Liver (tissue), 9 donors: ENCODE measurements around the gene ALDH1A1. TPM values are rescaled to one million over a fixed set of nuclear protein-coding genes. Genes with fewer than 3 reads are reported as not detected.

Source experiments
- DNase-seq: peaks from one replicate; pipeline ENCODE4 v3.0.0-alpha.2; 2017; ENCODE audit warnings: low spot score
- H3K27ac ChIP-seq, 2 donors: one replicate each; pipeline ENCODE4 v1.7.0; 2013; ENCODE audit warnings: inconsistent platforms in 2 of 2, low read length in 2 of 2, control low read depth in 1 of 2, low read depth in 1 of 2, mild to moderate bottlenecking in 1 of 2
- H3K27me3 ChIP-seq, 4 donors: one replicate each; pipeline versions ENCODE4 v1.6.1 to v1.7.0; 2013; ENCODE audit warnings: low read length in 3 of 4, inconsistent platforms in 1 of 4, mild to moderate bottlenecking in 1 of 4, moderate library complexity in 1 of 4; ENCODE audit not compliant: control insufficient read depth in 4 of 4, insufficient read depth in 4 of 4
- H3K36me3 ChIP-seq, 4 donors: one replicate each; pipeline versions ENCODE4 v1.6.1 to v1.7.0; 2013; ENCODE audit warnings: low read length in 3 of 4, mild to moderate bottlenecking in 3 of 4, low read depth in 1 of 4, moderate library complexity in 1 of 4; ENCODE audit not compliant: control insufficient read depth in 4 of 4, insufficient read depth in 3 of 4
- H3K4me1 ChIP-seq, 4 donors: one replicate each; pipeline versions ENCODE4 v1.6.1 to v1.7.0; 2013; ENCODE audit warnings: low read length in 3 of 4, mild to moderate bottlenecking in 3 of 4, moderate library complexity in 1 of 4; ENCODE audit not compliant: control insufficient read depth in 4 of 4, insufficient read depth in 4 of 4
- H3K4me3 ChIP-seq, 3 donors: one replicate each; pipeline versions ENCODE4 v1.6.1 to v1.7.0; 2013; ENCODE audit warnings: low read length in 3 of 3, control low read depth in 1 of 3, low read depth in 1 of 3, mild to moderate bottlenecking in 1 of 3
- H3K9ac ChIP-seq, 2 donors: one replicate each; pipeline ENCODE4 v1.7.0; 2013; ENCODE audit warnings: low read length in 2 of 2, mild to moderate bottlenecking in 2 of 2, moderate library complexity in 2 of 2, control low read depth in 1 of 2, low read depth in 1 of 2
- H3K9me3 ChIP-seq, 4 donors: one replicate each; pipeline versions ENCODE4 v1.6.1 to v1.7.0; 2013; ENCODE audit warnings: low read length in 3 of 4; ENCODE audit not compliant: control insufficient read depth in 4 of 4
- EGR1 ChIP-seq, 2 donors: IDR thresholded peaks; 2 replicates each; pipeline ENCODE4 v1.6.1; 2016 to 2018; ENCODE audit warnings: antibody characterized with exemption in 2 of 2, low read depth in 2 of 2
- FOXA1 ChIP-seq: IDR thresholded peaks from 2 replicates; pipeline ENCODE4 v1.6.1; 2016; ENCODE audit warnings: antibody characterized with exemption
- FOXA2 ChIP-seq: IDR thresholded peaks from 2 replicates; pipeline ENCODE4 v1.6.1; 2016; ENCODE audit warnings: antibody characterized with exemption
- GABPA ChIP-seq, 2 donors: IDR thresholded peaks in 1 of 2; conservative IDR thresholded peaks in 1 of 2; 2 replicates each; pipeline ENCODE4 v1.6.1; 2016; ENCODE audit warnings: antibody characterized with exemption in 2 of 2, mild to moderate bottlenecking in 1 of 2, moderate library complexity in 1 of 2
- HNF4A ChIP-seq, 2 donors: conservative IDR thresholded peaks; 2 replicates each; pipeline ENCODE4 v1.6.1; 2016; ENCODE audit warnings: antibody characterized with exemption in 2 of 2, mild to moderate bottlenecking in 2 of 2
- HNF4G ChIP-seq: IDR thresholded peaks from 2 replicates; pipeline ENCODE4 v1.6.1; 2016; ENCODE audit warnings: antibody characterized with exemption
- SP1 ChIP-seq: IDR thresholded peaks from 2 replicates; pipeline ENCODE4 v1.6.1; 2018; ENCODE audit warnings: antibody characterized with exemption, mild to moderate bottlenecking
- TAF1 ChIP-seq: conservative IDR thresholded peaks from 2 replicates; pipeline ENCODE4 v1.6.1; 2016; ENCODE audit warnings: antibody characterized with exemption, mild to moderate bottlenecking
- YY1 ChIP-seq: IDR thresholded peaks from 2 replicates; pipeline ENCODE4 v1.6.1; 2016; ENCODE audit warnings: antibody characterized with exemption, mild to moderate bottlenecking
- WGBS: extraction: QIAGEN DNeasy Blood & Tissue Kit; methylation state at CpG from one replicate; pipeline ENCODE4 v1.1.7; 2013; 5-methylcytosine and 5-hydroxymethylcytosine counted together
- polyA plus RNA-seq, 2 donors: library from polyadenylated mRNA; stranded (reverse) in 1 of 2; unstranded in 1 of 2; fragments of 200-250 nt in 1 of 2; fragments of >200 nt in 1 of 2; fragmentation: Nextera tagmentation in 1 of 2; extraction: Ambion mirVana in 1 of 2; gene quantifications; one replicate each; pipeline versions ENCODE4 v1.2.1 to v1.2.3, GENCODE V29; 2013 to 2015
- total RNA-seq, 2 donors: library from RNA; depleted of rRNA; stranded (reverse); fragments of >200 nt; gene quantifications; one replicate each; pipeline ENCODE4 v1.2.3, GENCODE V29; 2014
- TF ChIP-seq, protein P1 (sequence below): IDR thresholded peaks from 2 replicates; pipeline ENCODE4 v1.6.1; 2016; ENCODE audit warnings: antibody characterized with exemption
- TF ChIP-seq, protein P2 (sequence below): IDR thresholded peaks from 2 replicates; pipeline ENCODE4 v1.6.1; 2016; ENCODE audit warnings: antibody characterized with exemption
- TF ChIP-seq, protein P3 (sequence below): IDR thresholded peaks from 2 replicates; pipeline ENCODE4 v1.6.1; 2016; ENCODE audit warnings: antibody characterized with exemption, mild to moderate bottlenecking
- TF ChIP-seq, protein P4 (sequence below): fragments of 150-350 bp; IDR thresholded peaks from 2 replicates; pipeline ENCODE4 v1.5.1; 2017; ENCODE audit warnings: improper control_type of control experiment, low read depth, low read length; ENCODE audit not compliant: missing input control
- donor health status: healthy.
- donor health status: healthy.
- donor health status: healthy.
- donor health status: healthy.
- donor health status: healthy.

Gene ALDH1A1
- total and polyA plus RNA-seq, 4 donors, result 118 to 433 (median 193) TPM

DNA sequence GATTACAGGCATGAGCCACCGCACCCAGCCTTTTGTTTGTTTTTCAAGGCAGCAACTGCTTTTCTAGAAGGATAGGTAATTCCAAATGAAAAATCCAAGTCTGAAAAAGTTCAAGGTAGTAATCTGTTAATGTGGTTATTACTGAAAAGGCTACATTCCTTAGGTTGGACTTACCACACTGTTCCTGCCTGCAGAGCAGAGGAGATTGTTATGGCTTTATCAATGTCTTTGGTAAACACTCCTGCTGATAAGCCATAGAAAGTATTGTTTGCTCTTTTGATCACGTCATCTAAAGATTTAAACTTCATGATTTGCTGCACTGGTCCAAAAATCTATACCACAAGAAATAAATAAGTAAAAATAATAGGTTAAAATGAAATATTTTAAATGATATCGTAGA, 43.4 kb downstream of the ALDH1A1 start (continued):
- TF ChIP-seq EGR1 (IDR thresholded peaks at IDR 0.05; ENCODE audit: low read depth in 2 of 2) (no peak), YY1 (no peak), HNF4A (conservative IDR thresholded peaks at IDR 0.05) (no peak), SP1 (no peak), FOXA1 (no peak), GABPA (IDR thresholded peaks at IDR 0.05 in 1 of 2, conservative IDR thresholded peaks at IDR 0.05 in 1 of 2) (no peak)
- TF ChIP-seq, protein P1, sequence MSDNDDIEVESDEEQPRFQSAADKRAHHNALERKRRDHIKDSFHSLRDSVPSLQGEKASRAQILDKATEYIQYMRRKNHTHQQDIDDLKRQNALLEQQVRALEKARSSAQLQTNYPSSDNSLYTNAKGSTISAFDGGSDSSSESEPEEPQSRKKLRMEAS, result no peak
- TF ChIP-seq, protein P2, sequence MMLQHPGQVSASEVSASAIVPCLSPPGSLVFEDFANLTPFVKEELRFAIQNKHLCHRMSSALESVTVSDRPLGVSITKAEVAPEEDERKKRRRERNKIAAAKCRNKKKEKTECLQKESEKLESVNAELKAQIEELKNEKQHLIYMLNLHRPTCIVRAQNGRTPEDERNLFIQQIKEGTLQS, result no peak

DNA sequence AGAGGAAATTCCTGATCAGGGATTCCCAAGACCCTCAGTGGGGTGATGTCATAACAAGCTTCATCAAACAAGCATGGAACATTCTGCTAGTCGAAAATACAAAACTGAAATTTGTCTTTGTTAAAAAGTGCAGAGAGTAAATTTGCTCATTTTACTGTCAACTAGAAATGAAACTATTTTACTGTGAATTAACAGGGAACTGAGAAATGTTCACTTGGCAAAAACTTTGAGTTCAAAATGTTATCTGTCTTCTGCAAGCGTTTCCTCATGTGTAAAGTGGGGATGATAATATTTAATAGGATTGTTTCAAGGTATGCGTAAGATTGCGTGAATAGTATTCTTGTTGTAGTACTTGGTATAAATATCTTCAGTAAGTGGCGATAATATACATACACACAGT, 45.4 kb downstream of the ALDH1A1 start:
- no peak for DNase-seq
- Histone ChIP-seq H3K9me3 (no peaks in the 10 kb centered on the region), H3K27ac (peak overlapping the region; percentile 18 to 47), H3K9ac (no peak overlapping the region), H3K36me3 (peaks cover 2 to 58% (median 38%) of the 10 kb centered on the region in 4 donors), H3K4me3 (no peak overlapping the region), H3K4me1 (peaks cover 0 to 4% (median under 1%) of the 10 kb centered on the region in 4 donors), H3K27me3 (no peaks in the 10 kb centered on the region)
- TF ChIP-seq, protein P3, sequence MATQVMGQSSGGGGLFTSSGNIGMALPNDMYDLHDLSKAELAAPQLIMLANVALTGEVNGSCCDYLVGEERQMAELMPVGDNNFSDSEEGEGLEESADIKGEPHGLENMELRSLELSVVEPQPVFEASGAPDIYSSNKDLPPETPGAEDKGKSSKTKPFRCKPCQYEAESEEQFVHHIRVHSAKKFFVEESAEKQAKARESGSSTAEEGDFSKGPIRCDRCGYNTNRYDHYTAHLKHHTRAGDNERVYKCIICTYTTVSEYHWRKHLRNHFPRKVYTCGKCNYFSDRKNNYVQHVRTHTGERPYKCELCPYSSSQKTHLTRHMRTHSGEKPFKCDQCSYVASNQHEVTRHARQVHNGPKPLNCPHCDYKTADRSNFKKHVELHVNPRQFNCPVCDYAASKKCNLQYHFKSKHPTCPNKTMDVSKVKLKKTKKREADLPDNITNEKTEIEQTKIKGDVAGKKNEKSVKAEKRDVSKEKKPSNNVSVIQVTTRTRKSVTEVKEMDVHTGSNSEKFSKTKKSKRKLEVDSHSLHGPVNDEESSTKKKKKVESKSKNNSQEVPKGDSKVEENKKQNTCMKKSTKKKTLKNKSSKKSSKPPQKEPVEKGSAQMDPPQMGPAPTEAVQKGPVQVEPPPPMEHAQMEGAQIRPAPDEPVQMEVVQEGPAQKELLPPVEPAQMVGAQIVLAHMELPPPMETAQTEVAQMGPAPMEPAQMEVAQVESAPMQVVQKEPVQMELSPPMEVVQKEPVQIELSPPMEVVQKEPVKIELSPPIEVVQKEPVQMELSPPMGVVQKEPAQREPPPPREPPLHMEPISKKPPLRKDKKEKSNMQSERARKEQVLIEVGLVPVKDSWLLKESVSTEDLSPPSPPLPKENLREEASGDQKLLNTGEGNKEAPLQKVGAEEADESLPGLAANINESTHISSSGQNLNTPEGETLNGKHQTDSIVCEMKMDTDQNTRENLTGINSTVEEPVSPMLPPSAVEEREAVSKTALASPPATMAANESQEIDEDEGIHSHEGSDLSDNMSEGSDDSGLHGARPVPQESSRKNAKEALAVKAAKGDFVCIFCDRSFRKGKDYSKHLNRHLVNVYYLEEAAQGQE, result no peak
- TF ChIP-seq TAF1 (no peak), FOXA2 (no peak)
- TF ChIP-seq, protein P4, sequence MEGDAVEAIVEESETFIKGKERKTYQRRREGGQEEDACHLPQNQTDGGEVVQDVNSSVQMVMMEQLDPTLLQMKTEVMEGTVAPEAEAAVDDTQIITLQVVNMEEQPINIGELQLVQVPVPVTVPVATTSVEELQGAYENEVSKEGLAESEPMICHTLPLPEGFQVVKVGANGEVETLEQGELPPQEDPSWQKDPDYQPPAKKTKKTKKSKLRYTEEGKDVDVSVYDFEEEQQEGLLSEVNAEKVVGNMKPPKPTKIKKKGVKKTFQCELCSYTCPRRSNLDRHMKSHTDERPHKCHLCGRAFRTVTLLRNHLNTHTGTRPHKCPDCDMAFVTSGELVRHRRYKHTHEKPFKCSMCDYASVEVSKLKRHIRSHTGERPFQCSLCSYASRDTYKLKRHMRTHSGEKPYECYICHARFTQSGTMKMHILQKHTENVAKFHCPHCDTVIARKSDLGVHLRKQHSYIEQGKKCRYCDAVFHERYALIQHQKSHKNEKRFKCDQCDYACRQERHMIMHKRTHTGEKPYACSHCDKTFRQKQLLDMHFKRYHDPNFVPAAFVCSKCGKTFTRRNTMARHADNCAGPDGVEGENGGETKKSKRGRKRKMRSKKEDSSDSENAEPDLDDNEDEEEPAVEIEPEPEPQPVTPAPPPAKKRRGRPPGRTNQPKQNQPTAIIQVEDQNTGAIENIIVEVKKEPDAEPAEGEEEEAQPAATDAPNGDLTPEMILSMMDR, result no peak
- WGBS, result 57% methylated on average over 5 of the region's 5 CpGs

DNA sequence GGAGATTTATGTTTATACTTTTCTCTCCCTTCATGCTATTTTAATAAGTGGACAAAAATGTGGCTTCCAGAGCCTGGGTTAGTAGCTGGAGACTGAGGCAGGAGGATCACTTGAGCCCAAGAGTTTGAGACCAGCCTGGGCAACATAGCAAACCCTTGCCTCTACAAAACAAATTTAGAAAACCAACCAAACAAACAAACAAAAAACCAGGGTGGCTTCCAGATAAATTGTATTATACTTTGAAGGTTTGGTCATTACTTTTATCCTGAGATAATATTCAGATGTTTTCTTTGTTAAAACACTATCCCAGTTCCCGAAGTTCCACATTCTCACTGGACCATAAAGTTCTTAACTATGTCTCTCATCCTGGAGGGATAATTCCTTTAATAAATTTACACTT, 46.0 kb downstream of the ALDH1A1 start:
- Histone ChIP-seq H3K4me3 (no peak overlapping the region), H3K4me1 (peaks cover 0 to 4% (median under 1%) of the 10 kb centered on the region in 4 donors), H3K27ac (peak overlapping the region in 1 of 2 donors; percentile 6), H3K9me3 (no peaks in the 10 kb centered on the region), H3K9ac (no peak overlapping the region), H3K36me3 (peaks cover 1 to 59% (median 40%) of the 10 kb centered on the region in 4 donors), H3K27me3 (no peaks in the 10 kb centered on the region)
- no peak for DNase-seq
- WGBS, result 76% methylated on average over 1 of the region's 1 CpG
- TF ChIP-seq HNF4G, result no peak
- no peak for TF ChIP-seq HNF4A (conservative IDR thresholded peaks at IDR 0.05)
- TF ChIP-seq, protein P1, result no peak
